HepG2 (cell line): ENCODE results near the gene IL3. TPM values are rescaled to one million over a fixed set of nuclear protein-coding genes. Genes with fewer than 3 reads are reported as not detected.
A peak's percentile ranks its signal among the peaks of the same experiment; 100 is the strongest.

ENCODE experiments used
- BCL6 ChIP-seq: IDR thresholded peaks from 2 replicates; pipeline ENCODE4 v1.6.1; 2016; ENCODE audit warnings: missing genetic modification reagents, missing compliant biosample characterization
- HOXA3 ChIP-seq: sonication (generic); formaldehyde crosslinking; IDR thresholded peaks from 2 replicates; pipeline ENCODE4 v1.5.0; 2020; ENCODE audit warnings: missing genetic modification reagents
- KDM5A ChIP-seq: fragments of 200-600 bp; sonication (generic); IDR thresholded peaks from 2 replicates; pipeline ENCODE4 v1.7.0; 2018; ENCODE audit warnings: antibody characterized with exemption, mild to moderate bottlenecking, low read length, borderline replicate concordance
- KLF11 ChIP-seq: IDR thresholded peaks from 2 replicates; pipeline ENCODE4 v1.6.1; 2016; ENCODE audit warnings: missing compliant biosample characterization
- KLF9 ChIP-seq: IDR thresholded peaks from 2 replicates; pipeline ENCODE4 v1.6.1; 2016; ENCODE audit warnings: low read depth
- NFYB ChIP-seq: sonication (generic); formaldehyde crosslinking; IDR thresholded peaks from 2 replicates; pipeline ENCODE4 v1.4.0; 2020; ENCODE audit warnings: missing genetic modification reagents
- NONO ChIP-seq, 2 experiments: fragments of 450-650 bp in 1 of 2; sonication (generic) in 1 of 2; formaldehyde crosslinking in 1 of 2; IDR thresholded peaks in 1 of 2; conservative IDR thresholded peaks in 1 of 2; 2 replicates each; pipeline versions ENCODE4 v1.6.1 to v1.8.0; 2017 to 2022; ENCODE audit warnings: mild to moderate bottlenecking in 1 of 2, missing genetic modification reagents in 1 of 2, moderate library complexity in 1 of 2
- PRDM10 ChIP-seq: sonication (generic); formaldehyde crosslinking; IDR thresholded peaks from 2 replicates; pipeline ENCODE4 v1.4.0; 2020; ENCODE audit warnings: low read depth, missing genetic modification reagents
- REST ChIP-seq, 2 experiments: IDR thresholded peaks; 2 replicates each; pipeline ENCODE4 v1.6.1; 2011 to 2012; ENCODE audit warnings: low read length in 2 of 2, borderline replicate concordance in 1 of 2, low read depth in 1 of 2, mild to moderate bottlenecking in 1 of 2, moderate library complexity in 1 of 2
- SKIL ChIP-seq: sonication (generic); formaldehyde crosslinking; IDR thresholded peaks from 2 replicates; pipeline ENCODE4 v1.8.0; 2022; ENCODE audit warnings: missing genetic modification reagents, mild to moderate bottlenecking, moderate library complexity, borderline replicate concordance
- SMAD9 ChIP-seq: sonication (generic); formaldehyde crosslinking; IDR thresholded peaks from 2 replicates; pipeline ENCODE4 v1.5.1; 2020; ENCODE audit warnings: mild to moderate bottlenecking, missing genetic modification reagents
- ZBTB34 ChIP-seq: sonication (generic); formaldehyde crosslinking; IDR thresholded peaks from 2 replicates; pipeline ENCODE4 v1.8.0; 2022; ENCODE audit warnings: mild to moderate bottlenecking, missing genetic modification reagents
- ZMYM4 ChIP-seq: sonication (generic); formaldehyde crosslinking; IDR thresholded peaks from 2 replicates; pipeline ENCODE4 v1.8.1; 2023; ENCODE audit warnings: mild to moderate bottlenecking, missing genetic modification reagents
- ZNF354B ChIP-seq: sonication (generic); formaldehyde crosslinking; IDR thresholded peaks from 2 replicates; pipeline ENCODE4 v1.8.0; 2022; ENCODE audit warnings: mild to moderate bottlenecking, missing genetic modification reagents
- ZNF7 ChIP-seq: IDR thresholded peaks from 2 replicates; pipeline ENCODE4 v1.6.1; 2016; ENCODE audit warnings: missing biosample characterization, missing genetic modification reagents
- ZNF850 ChIP-seq: sonication (generic); formaldehyde crosslinking; conservative IDR thresholded peaks from 2 replicates; pipeline ENCODE4 v1.9.0; 2021; ENCODE audit warnings: mild to moderate bottlenecking, missing genetic modification reagents
- polyA plus RNA-seq, 8 experiments: library from polyadenylated mRNA; depleted of rRNA in 3 of 8; stranded (reverse) in 7 of 8; unstranded in 1 of 8; fragments of >200 nt; fragmentation: Illumina TruSeq in 4 of 8; extraction: Trizol in 4 of 8; gene quantifications; 2 replicates each; pipeline versions ENCODE4 v1.2.1 to v1.2.3, GENCODE V29; 2011 to 2016; ENCODE audit warnings: low read depth in 4 of 8, missing spikeins in 1 of 8, mixed read lengths in 1 of 8; ENCODE audit not compliant: insufficient read depth in 1 of 8
- total RNA-seq, 5 experiments: library from RNA; depleted of rRNA; stranded (reverse); fragments of >200 nt; fragmentation: Illumina TruSeq; extraction: Trizol; gene quantifications; 2 replicates each; pipeline ENCODE4 v1.2.3, GENCODE V29; 2016; ENCODE audit warnings: low read depth in 1 of 5

Gene IL3
- total and polyA plus RNA-seq, 2 of the 13 experiments (the other 11 are each of a cell fraction or from before 2014, with no cell fraction given), result not detected

- TF ChIP-seq SKIL (CRISPR knock-in tag) (no peak), SMAD9 (CRISPR knock-in tag) (no peak), REST (IDR thresholded peaks at IDR 0.05; ENCODE audit: borderline replicate concordance in 1 of 2, low read depth in 1 of 2, low read length in 2 of 2) (peak; percentile 98), KDM5A (no peak), ZBTB34 (CRISPR knock-in tag) (no peak), NONO (IDR thresholded peaks at IDR 0.05) (no peak), NONO (CRISPR knock-in tag; conservative IDR thresholded peaks at IDR 0.05) (no peak), PRDM10 (CRISPR knock-in tag) (peak; percentile 53; the same call in 1 of the 2 replicates), NFYB (peak; percentile 30; the same call in 1 of the 2 replicates), KLF9 (CRISPR knock-in tag) (peak; percentile 77; the same call in 1 of the 2 replicates), HOXA3 (peak; percentile 69), ZNF7 (CRISPR knock-in tag) (0 out of 2 replicates have a peak, but pooled peaks have one; percentile 29), BCL6 (CRISPR knock-in tag) (0 out of 2 replicates have a peak, but pooled peaks have one; percentile 15), ZNF354B (CRISPR knock-in tag) (no peak), KLF11 (CRISPR knock-in tag) (peak; percentile 98), ZNF850 (CRISPR knock-in tag) (no peak), ZMYM4 (CRISPR knock-in tag) (peak; percentile 24; the same call in 1 of the 2 replicates)
Observed at GRCh38 chr5:132012371-132013005, 48.0 kb upstream of the IL3 start (continued).
